Heart left ventricle (tissue), 13 donors: ENCODE results near the gene RNF183.

Source experiments
- POLR2A ChIP-seq, 2 donors: fragments of 450-650 bp; IDR thresholded peaks; one replicate each; pipeline ENCODE4 v1.6.1; 2017; ENCODE audit warnings: antibody characterized with exemption in 2 of 2, mild to moderate bottlenecking in 2 of 2, moderate library complexity in 2 of 2
- TF ChIP-seq, protein P1 (sequence below), 12 donors: fragments of 200-600 bp; sonication (generic) in 4 of 12; IDR thresholded peaks; one replicate each; pipeline versions ENCODE4 v1.5.0 to v1.8.0; 2018 to 2022; ENCODE audit warnings: antibody characterized with exemption in 12 of 12, mild to moderate bottlenecking in 5 of 12
- donor health status: ischemic (EF 13 %, LVEDD 7.1; RV severe dilation, severe dysfunction).
- donor health status: DM: no; HTN: yes; CAD: no.
- donor health status: DM: no; HTN: no; CAD: no.
- donor health status: ischemic (EF 25% LVEDD 6.9; RV normal size, moderate dysfunction).
- donor health status: ischemic (EF 25% LVEDD 5.7; RV mildly dilated, moderate dysfunction).
- donor health status: ischemic (EF 35%, LVEDD 5.7; RV mildly dilated, moderate dysfunction).
- donor health status: nonischemic (EF 11% LVEDD 7.7; RV severe dilation, severe dysfunction).
- donor health status: DM: yes; HTN: yes; CAD: no.
- donor health status: PGD.
- donor health status: ischemic (EF 29% LVEDD 5.4; RV normal size, mild dysfunction).
- donor health status: nonischemic (EF 23%, LVEDD 6.1; RV moderate dilation, normal function).

DNA sequence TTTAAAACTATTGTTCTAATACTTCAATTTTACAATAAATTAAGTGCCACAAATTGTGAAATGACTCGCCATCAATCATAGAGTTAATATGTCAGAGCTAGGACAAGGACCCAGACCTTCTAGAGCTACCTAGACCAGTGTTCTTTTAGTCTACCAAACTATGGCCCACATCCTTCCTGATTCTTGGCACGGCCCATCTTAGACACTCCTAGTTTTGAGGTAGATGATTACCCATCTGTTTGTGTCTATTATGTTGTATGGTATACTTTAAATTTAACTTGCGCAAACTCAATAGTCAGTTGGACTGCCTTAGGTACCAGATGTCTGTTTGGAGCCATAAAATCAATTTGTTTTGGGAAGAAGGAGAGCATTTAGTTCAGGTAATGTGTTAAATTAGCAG is 45.3 kb downstream of the RNF183 start:
- TF ChIP-seq, protein P1, sequence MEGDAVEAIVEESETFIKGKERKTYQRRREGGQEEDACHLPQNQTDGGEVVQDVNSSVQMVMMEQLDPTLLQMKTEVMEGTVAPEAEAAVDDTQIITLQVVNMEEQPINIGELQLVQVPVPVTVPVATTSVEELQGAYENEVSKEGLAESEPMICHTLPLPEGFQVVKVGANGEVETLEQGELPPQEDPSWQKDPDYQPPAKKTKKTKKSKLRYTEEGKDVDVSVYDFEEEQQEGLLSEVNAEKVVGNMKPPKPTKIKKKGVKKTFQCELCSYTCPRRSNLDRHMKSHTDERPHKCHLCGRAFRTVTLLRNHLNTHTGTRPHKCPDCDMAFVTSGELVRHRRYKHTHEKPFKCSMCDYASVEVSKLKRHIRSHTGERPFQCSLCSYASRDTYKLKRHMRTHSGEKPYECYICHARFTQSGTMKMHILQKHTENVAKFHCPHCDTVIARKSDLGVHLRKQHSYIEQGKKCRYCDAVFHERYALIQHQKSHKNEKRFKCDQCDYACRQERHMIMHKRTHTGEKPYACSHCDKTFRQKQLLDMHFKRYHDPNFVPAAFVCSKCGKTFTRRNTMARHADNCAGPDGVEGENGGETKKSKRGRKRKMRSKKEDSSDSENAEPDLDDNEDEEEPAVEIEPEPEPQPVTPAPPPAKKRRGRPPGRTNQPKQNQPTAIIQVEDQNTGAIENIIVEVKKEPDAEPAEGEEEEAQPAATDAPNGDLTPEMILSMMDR (IDR thresholded peaks at IDR 0.05) = no peak
- no peak for TF ChIP-seq POLR2A (IDR thresholded peaks at IDR 0.05)
